Adrenal gland (tissue), 12 donors: ENCODE results near the gene CERT1. TPM values are rescaled to one million over a fixed set of nuclear protein-coding genes. Genes with fewer than 3 reads are reported as not detected.

ENCODE experiments used
- DNase-seq, 7 donors: peaks; one replicate each; pipeline ENCODE4 v3.0.0-alpha.2; 2019 to 2020
- H3K27ac ChIP-seq, 5 donors: fragments of 200-600 bp; sonication (generic) in 4 of 5; 1 replicate in 3 of 5; 2 replicates in 2 of 5; pipeline versions ENCODE4 v1.5.1 to v1.8.0; 2016 to 2020; ENCODE audit warnings: mild to moderate bottlenecking in 1 of 5
- H3K27me3 ChIP-seq: fragments of 200-600 bp; 2 replicates; pipeline ENCODE4 v1.8.0; 2021
- H3K36me3 ChIP-seq, 2 donors: fragments of 200-600 bp; replicated peaks in 1 of 2; 1 replicate in 1 of 2; 2 replicates in 1 of 2; pipeline versions ENCODE4 v1.5.1 to v1.8.0; 2018 to 2022
- H3K4me1 ChIP-seq, 2 donors: fragments of 200-600 bp; replicated peaks in 1 of 2; 1 replicate in 1 of 2; 2 replicates in 1 of 2; pipeline versions ENCODE4 v1.5.1 to v1.8.0; 2018 to 2021
- H3K4me3 ChIP-seq, 4 donors: fragments of 200-600 bp; sonication (generic) in 3 of 4; one replicate each; pipeline ENCODE4 v1.5.1; 2016 to 2018
- H3K9me3 ChIP-seq, 3 donors: fragments of 200-600 bp; sonication (generic) in 1 of 3; replicated peaks in 1 of 3; 1 replicate in 2 of 3; 2 replicates in 1 of 3; pipeline versions ENCODE4 v1.5.1 to v1.8.0; 2016 to 2021
- CTCF ChIP-seq, 6 experiments: fragments of 450-650 bp in 4 of 6; fragments of 200-600 bp in 2 of 6; sonication (generic) in 1 of 6; IDR thresholded peaks; 1 replicate in 5 of 6; 2 replicates in 1 of 6; pipeline versions ENCODE4 v1.5.1 to v1.8.0; 2016 to 2021; ENCODE audit warnings: antibody characterized with exemption in 6 of 6, mild to moderate bottlenecking in 2 of 6, moderate library complexity in 1 of 6
- POLR2A ChIP-seq, 2 donors: fragments of 450-650 bp; IDR thresholded peaks; one replicate each; pipeline ENCODE4 v1.6.1; 2017; ENCODE audit warnings: antibody characterized with exemption in 2 of 2, mild to moderate bottlenecking in 2 of 2, moderate library complexity in 1 of 2
- WGBS, 4 donors: extraction: QIAGEN DNeasy Blood & Tissue Kit in 2 of 4; methylation state at CpG; one replicate each; pipeline versions ENCODE4 v1.1.5 to v1.1.7; 2013 to 2017; 5-methylcytosine and 5-hydroxymethylcytosine counted together
- intact Hi-C, 2 donors: fragments of 100-400 bp; cut with DNase I; formaldehyde crosslinking; loops; one replicate each; pipeline versions ENCODE4 v1.14.1 to v1.15.0; 2022 to 2023
- polyA plus RNA-seq, 3 donors: library from polyadenylated mRNA; stranded (reverse); fragments of 200-250 nt in 2 of 3; fragments of 350-450 nt in 1 of 3; fragmentation: Illumina TruSeq in 1 of 3; extraction: RNeasy Lipid Tissue Mini Kit (QIAGEN cat#74804) in 1 of 3; gene quantifications; one replicate each; pipeline ENCODE4 v1.2.3, GENCODE V29; 2013 to 2014
- total RNA-seq, 9 donors: library from RNA; depleted of rRNA in 4 of 9; stranded (reverse); fragments of >200 nt in 4 of 9; fragments of 120-200 nt in 1 of 9; fragmentation: NEBNext Ultra II Directional in 1 of 9; extraction: Animal tissue kit (Norgen Biotek cat#: 25700) in 1 of 9; gene quantifications; one replicate each; pipeline versions ENCODE4 v1.1.0 to v1.2.4, GENCODE V29; 2013 to 2023
- donor health status: healthy with polysubstance abuse.
- donor health status: Bipolar disorder and iron deficiency.
- donor health status: DM: yes; HTN: yes; CAD: no.
- donor health status: DM: no; HTN: no; CAD: no.
- donor health status: DM: no; HTN: no; CAD: no.
- donor health status: DM: yes; HTN: yes; CAD: no.

Gene CERT1
- total and polyA plus RNA-seq, 12 donors = 5.7 to 67.6 (median 50.4) TPM

- no peaks in the 10 kb centered on the region for H3K27me3 ChIP-seq
- H3K4me3 ChIP-seq = no peak overlapping the region
- intact Hi-C loops = no loop called here
- H3K27ac ChIP-seq = no peak overlapping the region
- no peak for DNase-seq
- H3K36me3 ChIP-seq = no peaks in the 10 kb centered on the region
- TF ChIP-seq CTCF (IDR thresholded peaks at IDR 0.05) = no peak
- TF ChIP-seq POLR2A (IDR thresholded peaks at IDR 0.05) = no peak
- peaks cover 0 to 16% (median 8%) of the 10 kb centered on the region in 3 donors for H3K9me3 ChIP-seq
- H3K4me1 ChIP-seq = peaks cover 0 to 21% of the 10 kb centered on the region in 2 donors
These were observed 10.6 kb upstream of the CERT1 start for GRCh38 chr5:75522025-75522424.

GRCh38 chr5:75521195-75521594 is 9.8 kb upstream of the CERT1 start:
- H3K4me1 ChIP-seq = peaks cover 0 to 21% of the 10 kb centered on the region in 2 donors
- H3K4me3 ChIP-seq = no peak overlapping the region
- no peak for TF ChIP-seq POLR2A (IDR thresholded peaks at IDR 0.05)
- TF ChIP-seq CTCF (IDR thresholded peaks at IDR 0.05) = no peak
- intact Hi-C loops = no loop called here
- H3K27ac ChIP-seq = no peak overlapping the region
- DNase-seq = no peak
- 92 to 95% (median 93%) methylated on average over 2 of the region's 2 CpGs for WGBS, 4 donors
- H3K36me3 ChIP-seq = no peaks in the 10 kb centered on the region
- H3K27me3 ChIP-seq = no peaks in the 10 kb centered on the region
- H3K9me3 ChIP-seq = peaks cover 0 to 16% (median 8%) of the 10 kb centered on the region in 3 donors

- DNase-seq = no peak
- no peak overlapping the region for H3K27ac ChIP-seq
- H3K27me3 ChIP-seq = no peaks in the 10 kb centered on the region
- peaks cover 0 to 21% of the 10 kb centered on the region in 2 donors for H3K4me1 ChIP-seq
- intact Hi-C loops = loop anchor here in 1 of 2 donors (10.0 kb wide), 1 partner anchor 285 kb away; the partner anchor contains the start of gene ANKRD31
- 36 to 41% (median 40%) methylated on average over 1 of the region's 1 CpG for WGBS, 4 donors
- H3K9me3 ChIP-seq = peaks cover 0 to 16% (median 8%) of the 10 kb centered on the region in 3 donors
- no peaks in the 10 kb centered on the region for H3K36me3 ChIP-seq
- no peak overlapping the region for H3K4me3 ChIP-seq
- TF ChIP-seq POLR2A (IDR thresholded peaks at IDR 0.05) = no peak
- no peak for TF ChIP-seq CTCF (IDR thresholded peaks at IDR 0.05)
These were observed 8.3 kb upstream of the CERT1 start for GRCh38 chr5:75519761-75520160.

GRCh38 chr5:75514323-75514722 is 2.9 kb upstream of the CERT1 start:
- no peak for TF ChIP-seq POLR2A (IDR thresholded peaks at IDR 0.05)
- TF ChIP-seq CTCF (IDR thresholded peaks at IDR 0.05) = no peak
- WGBS, 4 donors = 93 to 100% (median 98%) methylated on average over 3 of the region's 3 CpGs
- no peaks in the 10 kb centered on the region for H3K9me3 ChIP-seq
- DNase-seq = no peak
- no peak overlapping the region for H3K27ac ChIP-seq
- peaks cover under 1 to 40% of the 10 kb centered on the region in 2 donors for H3K4me1 ChIP-seq
- H3K4me3 ChIP-seq = no peak overlapping the region
- no peaks in the 10 kb centered on the region for H3K27me3 ChIP-seq
- no peaks in the 10 kb centered on the region for H3K36me3 ChIP-seq
- intact Hi-C loops = loop anchor here in 1 of 2 donors (10.0 kb wide), 1 partner anchor 280 kb away; the partner anchor contains the start of gene ANKRD31
